DOHH2 (cell line): Measurements from ENCODE around the gene MEIOB.

Source experiments
- CTCF ChIP-seq: fragments of 200-600 bp; sonication (generic); IDR thresholded peaks from one replicate; pipeline ENCODE4 v1.5.1; 2014; ENCODE audit warnings: antibody characterized with exemption, mild to moderate bottlenecking, low read depth, low read length; ENCODE audit not compliant: poor library complexity, severe bottlenecking
- EZH2phosphoT487 ChIP-seq: fragments of 200-600 bp; sonication (generic); IDR thresholded peaks from 2 replicates; pipeline ENCODE4 v1.6.1; 2017; ENCODE audit warnings: borderline replicate concordance, mild to moderate bottlenecking, antibody characterized with exemption, low read length, moderate library complexity, mixed read lengths

GRCh38 chr16:1918351-1919326, 46.7 kb upstream of the MEIOB start, which contains the start of gene HS3ST6:
- no peak for TF ChIP-seq CTCF
- no peak for TF ChIP-seq EZH2phosphoT487
